ENCODE measurements around the gene MAPRE2. TPM values are rescaled to one million over a fixed set of nuclear protein-coding genes. Genes with fewer than 3 reads are reported as not detected.

Gene MAPRE2
- total RNA-seq, 1 experiment from 2014 or later: 29.4 TPM

DNA sequence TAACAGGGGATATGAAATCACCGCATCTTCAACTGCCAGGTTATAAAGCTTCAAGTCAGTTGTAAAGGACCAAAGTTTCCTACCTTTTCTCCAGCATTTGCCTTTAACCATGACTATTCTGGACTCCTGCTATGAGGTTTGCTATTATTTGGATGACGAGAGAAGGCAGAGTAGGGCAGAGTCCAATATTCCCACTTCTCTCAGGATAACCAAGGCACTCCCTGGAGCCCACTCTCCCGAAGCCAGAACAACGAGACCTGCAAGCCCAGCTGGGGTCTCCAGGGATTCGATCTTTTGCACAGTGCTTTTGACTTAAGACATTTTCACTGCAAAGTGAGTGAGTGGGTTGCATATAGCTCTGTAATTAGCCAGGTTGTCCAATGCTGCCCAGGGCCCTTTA is 122.5 kb downstream of the MAPRE2 start:
- Histone ChIP-seq H2BK15ac (ENCODE audit: low read depth, low read length) (no peak overlapping the region), H3K79me1 (ENCODE audit: insufficient read depth, low read depth, low read length, poor library complexity, severe bottlenecking) (no peaks in the 10 kb centered on the region), H2BK12ac (ENCODE audit: insufficient read length, low read depth, low read length) (no peak overlapping the region), H4K5ac (ENCODE audit: insufficient read length, low read depth, low read length) (no peak overlapping the region), H3K9me3 (ENCODE audit: control insufficient read depth, low read depth, low read length) (no peaks in the 10 kb centered on the region), H4K20me1 (ENCODE audit: control insufficient read depth, insufficient read depth, insufficient read length) (no peaks in the 10 kb centered on the region), H2BK5ac (ENCODE audit: insufficient read length, low read length) (no peak overlapping the region), H2AK5ac (ENCODE audit: insufficient read length, low read length) (no peak overlapping the region), H4K91ac (ENCODE audit: insufficient read length, low read depth, low read length) (no peak overlapping the region), H3K23me2 (ENCODE audit: insufficient read length, low read depth, low read length, poor library complexity, severe bottlenecking) (no peaks in the 10 kb centered on the region), H2BK20ac (ENCODE audit: low read depth, low read length, poor library complexity, severe bottlenecking) (no peak overlapping the region), H2BK120ac (ENCODE audit: low read depth, low read length, poor library complexity, severe bottlenecking) (no peak overlapping the region), H3K56ac (ENCODE audit: insufficient read length, low read depth, low read length) (no peak overlapping the region), H3K14ac (ENCODE audit: insufficient read depth, low read length) (no peak overlapping the region), H3K79me2 (ENCODE audit: insufficient read depth, low read length) (no peaks in the 10 kb centered on the region), H3K4me2 (ENCODE audit: insufficient read depth, insufficient read length, low read length) (no peak overlapping the region), H3K9ac (ENCODE audit: extremely low read depth, insufficient read length, low read length) (no peak overlapping the region), H3K18ac (ENCODE audit: insufficient read length, low read depth, low read length) (no peak overlapping the region), H2AFZ (ENCODE audit: low read length) (no peak overlapping the region), H3K23ac (ENCODE audit: insufficient read length, low read depth, low read length) (no peak overlapping the region), H3K4me1 (ENCODE audit: insufficient read depth, low read length) (no peaks in the 10 kb centered on the region), H3T11ph (ENCODE audit: low read length) (no peak overlapping the region), H3K27me3 (ENCODE audit: insufficient read depth, low read length) (no peaks in the 10 kb centered on the region), H3K27ac (ENCODE audit: insufficient read length, low read depth, low read length) (no peak overlapping the region), H4K8ac (replicated peaks; ENCODE audit: insufficient read length, low read depth, low read length) (no peak overlapping the region), H3K4ac (ENCODE audit: low read depth, low read length) (no peak overlapping the region)
- Mint-ChIP-seq H3K9me3 (no peaks in the 10 kb centered on the region), H3K27me3 (ENCODE audit: low read depth) (no peaks in the 10 kb centered on the region), H3K4me3 (no peak overlapping the region), H3K4me1 (no peaks in the 10 kb centered on the region), H3K27ac (no peak overlapping the region), H3K36me3 (ENCODE audit: insufficient read depth in 1 of 3, low read depth in 3 of 3) (no peaks in the 10 kb centered on the region)
- no peak for DNase-seq
- TF ChIP-seq, protein P1, sequence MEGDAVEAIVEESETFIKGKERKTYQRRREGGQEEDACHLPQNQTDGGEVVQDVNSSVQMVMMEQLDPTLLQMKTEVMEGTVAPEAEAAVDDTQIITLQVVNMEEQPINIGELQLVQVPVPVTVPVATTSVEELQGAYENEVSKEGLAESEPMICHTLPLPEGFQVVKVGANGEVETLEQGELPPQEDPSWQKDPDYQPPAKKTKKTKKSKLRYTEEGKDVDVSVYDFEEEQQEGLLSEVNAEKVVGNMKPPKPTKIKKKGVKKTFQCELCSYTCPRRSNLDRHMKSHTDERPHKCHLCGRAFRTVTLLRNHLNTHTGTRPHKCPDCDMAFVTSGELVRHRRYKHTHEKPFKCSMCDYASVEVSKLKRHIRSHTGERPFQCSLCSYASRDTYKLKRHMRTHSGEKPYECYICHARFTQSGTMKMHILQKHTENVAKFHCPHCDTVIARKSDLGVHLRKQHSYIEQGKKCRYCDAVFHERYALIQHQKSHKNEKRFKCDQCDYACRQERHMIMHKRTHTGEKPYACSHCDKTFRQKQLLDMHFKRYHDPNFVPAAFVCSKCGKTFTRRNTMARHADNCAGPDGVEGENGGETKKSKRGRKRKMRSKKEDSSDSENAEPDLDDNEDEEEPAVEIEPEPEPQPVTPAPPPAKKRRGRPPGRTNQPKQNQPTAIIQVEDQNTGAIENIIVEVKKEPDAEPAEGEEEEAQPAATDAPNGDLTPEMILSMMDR (conservative IDR thresholded peaks at IDR 0.05): no peak
- WGBS (ENCODE audit: extremely low coverage, insufficient read length, low lambda C conversion rate): no CpG with 5 or more reads among the region's 5 CpGs

Data from H9 (cell line).